ENCODE data around the gene MZB1. TPM values are rescaled to one million over a fixed set of nuclear protein-coding genes. Genes with fewer than 3 reads are reported as not detected.

Gene MZB1
- total RNA-seq, 1 donor from 2014 or later, result not detected

DNA sequence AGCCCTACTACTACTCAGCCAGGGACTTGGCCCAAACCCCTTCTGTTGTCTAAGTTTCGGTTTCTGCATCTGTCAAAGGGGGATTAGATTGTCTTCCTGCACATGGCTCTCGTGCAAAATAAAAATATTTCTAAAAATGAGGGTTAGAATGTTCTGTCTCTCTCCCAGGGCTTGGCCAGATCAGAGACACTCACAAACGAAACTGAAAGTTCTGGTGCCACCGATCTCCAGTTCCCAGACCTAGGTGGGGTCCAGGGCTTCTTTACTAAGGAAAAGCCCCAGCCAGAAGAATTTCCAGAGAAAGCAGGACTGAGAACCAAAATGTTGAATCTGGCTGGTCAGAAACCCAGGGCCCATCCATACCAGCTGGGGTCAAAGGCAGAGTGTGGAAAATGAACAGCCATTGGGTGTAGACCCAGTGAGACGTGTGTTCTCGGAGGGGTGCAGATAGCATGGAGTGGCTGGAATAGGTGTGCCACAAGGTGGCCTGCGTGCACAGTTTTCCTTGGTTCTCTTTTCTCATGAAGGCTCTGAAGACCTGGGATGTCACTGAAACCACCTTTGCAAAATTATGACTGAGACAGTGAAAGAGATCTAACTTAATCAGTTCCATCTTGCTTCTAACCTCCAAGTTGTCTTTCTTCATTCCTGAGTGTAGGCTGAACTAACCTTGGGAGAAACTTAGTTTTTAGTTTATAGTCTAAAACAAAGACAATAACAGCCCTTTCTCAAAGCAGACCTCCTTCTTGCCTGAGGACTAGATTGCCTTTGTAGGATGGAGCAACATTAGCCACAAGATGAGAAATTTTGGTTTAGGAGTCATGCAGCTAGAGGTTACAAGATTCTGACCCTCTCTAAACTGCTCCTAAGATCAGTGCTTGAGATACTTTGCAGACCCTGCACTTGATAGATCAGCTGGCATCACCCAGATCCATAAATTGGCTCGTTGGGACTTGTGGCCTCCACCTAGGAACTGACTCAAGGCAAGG lies 4.4 kb downstream of the MZB1 start:
- H3K4me3 ChIP-seq (ENCODE audit: low read depth, low read length), result no peak overlapping the region
- no peak for DNase-seq (ENCODE audit: low read depth)
- TF ChIP-seq CTCF (conservative IDR thresholded peaks at IDR 0.05; ENCODE audit: low read depth, low read length), result peak; percentile 40

GRCh38 chr5:139384591-139385051 lies 5.1 kb downstream of the MZB1 start:
- TF ChIP-seq CTCF (conservative IDR thresholded peaks at IDR 0.05; ENCODE audit: low read depth, low read length), result no peak
- no peak overlapping the region for H3K4me3 ChIP-seq (ENCODE audit: low read depth, low read length)
- DNase-seq (ENCODE audit: low read depth), result no peak

DNA sequence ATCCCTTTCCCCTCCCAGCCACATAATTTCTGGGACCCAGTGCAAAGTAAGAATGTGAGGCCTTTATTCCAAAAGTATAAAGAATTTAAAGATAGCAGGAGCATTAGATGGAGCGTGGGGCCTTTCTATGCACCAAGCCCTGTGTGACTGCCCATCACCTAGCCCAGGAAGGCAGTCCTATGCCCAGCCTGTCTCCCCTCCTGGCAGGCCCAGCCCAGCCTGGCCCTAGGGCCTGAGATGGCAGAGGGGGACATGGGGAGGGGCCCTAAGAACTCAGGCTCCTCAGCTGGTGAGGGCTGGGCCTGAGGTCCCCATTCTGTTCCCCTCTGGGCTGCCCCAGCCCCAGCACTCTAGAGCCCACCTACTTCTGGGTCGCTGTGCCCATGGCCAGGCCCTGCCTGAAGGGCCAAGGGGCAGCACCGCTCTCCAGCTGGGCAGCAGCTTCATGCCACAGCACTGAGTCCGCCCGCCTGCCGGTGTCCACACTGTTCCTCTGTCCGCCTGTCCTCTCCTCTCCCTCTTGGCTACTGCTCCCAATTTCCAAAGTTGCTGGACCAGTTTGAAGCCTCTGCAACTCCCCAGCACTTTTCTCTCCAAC lies 5.6 kb downstream of the MZB1 start:
- TF ChIP-seq CTCF (conservative IDR thresholded peaks at IDR 0.05; ENCODE audit: low read depth, low read length), result no peak
- no peak for DNase-seq (ENCODE audit: low read depth)
- H3K4me3 ChIP-seq (ENCODE audit: low read depth, low read length), result no peak overlapping the region

GRCh38 chr5:139383275-139383992 lies 6.3 kb downstream of the MZB1 start, which contains the start of gene SLC23A1:
Gene SLC23A1, minus strand, starts transcription at chr5:139383297. Its CDS starts 44 bp downstream, at chr5:139383253.
- H3K4me3 ChIP-seq (ENCODE audit: low read depth, low read length), result peak within 1 kb of the TSS; percentile 25
- TF ChIP-seq CTCF (conservative IDR thresholded peaks at IDR 0.05; ENCODE audit: low read depth, low read length), result no peak
- DNase-seq (ENCODE audit: low read depth), result peak; percentile 49

GRCh38 chr5:139382807-139383206 lies 6.9 kb downstream of the MZB1 start:
- DNase-seq (ENCODE audit: low read depth), result no peak
- no peak for TF ChIP-seq CTCF (conservative IDR thresholded peaks at IDR 0.05; ENCODE audit: low read depth, low read length)
- H3K4me3 ChIP-seq (ENCODE audit: low read depth, low read length), result peak overlapping the region; percentile 25

- no peak for TF ChIP-seq CTCF (conservative IDR thresholded peaks at IDR 0.05; ENCODE audit: low read depth, low read length)
- DNase-seq (ENCODE audit: low read depth), result no peak
- peak overlapping the region; percentile 25 for H3K4me3 ChIP-seq (ENCODE audit: low read depth, low read length)
Measured at GRCh38 chr5:139381837-139382761, 7.6 kb downstream of the MZB1 start.

All from epithelial cell of proximal tubule (primary cell).